ENCODE measurements around the gene PPP6R2. TPM values are rescaled to one million over a fixed set of nuclear protein-coding genes. Genes with fewer than 3 reads are reported as not detected.

The PPP6R2 gene
- polyA plus RNA-seq, 1 donor from 2014 or later = 85.4 TPM

DNA sequence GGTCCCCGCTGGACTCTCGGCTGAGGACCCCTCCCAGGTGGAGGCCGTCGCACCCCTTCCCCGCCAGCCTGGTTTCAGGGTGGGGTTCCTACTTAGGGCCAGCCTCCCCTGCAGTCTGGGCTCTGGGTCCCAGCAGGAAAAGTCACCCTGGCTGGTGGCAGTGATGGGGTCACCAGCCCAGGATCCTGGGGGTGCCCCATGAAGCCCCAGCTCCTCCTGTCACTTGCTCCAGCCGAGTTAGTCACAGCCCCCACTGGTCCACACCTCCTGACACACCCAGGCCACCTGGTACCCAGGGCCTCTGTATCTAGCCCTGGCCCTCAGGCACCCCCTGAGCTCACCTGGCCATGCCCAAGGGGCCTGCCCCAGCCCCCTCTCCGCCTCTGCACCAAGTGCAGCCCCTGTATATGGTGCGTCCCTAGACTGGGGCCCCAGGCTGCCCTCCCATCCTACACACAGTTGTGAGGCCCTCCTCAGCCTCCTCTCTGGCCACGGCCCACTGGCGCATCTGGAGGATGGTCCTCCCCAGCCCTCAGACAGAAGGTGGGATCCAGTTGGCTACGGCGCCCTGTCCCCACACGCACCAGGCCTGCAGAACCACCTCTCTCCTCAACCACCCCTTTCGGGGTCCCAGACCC is 42.4 kb upstream of the PPP6R2 start:
- H4K20me1 ChIP-seq (ENCODE audit: insufficient read depth) = peaks cover 10% of the 10 kb centered on the region
- H3K9me2 ChIP-seq (ENCODE audit: insufficient read depth, low read length) = no peaks in the 10 kb centered on the region
- no peaks in the 10 kb centered on the region for H3K36me3 ChIP-seq (ENCODE audit: insufficient read depth, low read length)
- no peaks in the 10 kb centered on the region for H3K9me3 ChIP-seq (ENCODE audit: low read length)
- H3K27me3 ChIP-seq (ENCODE audit: insufficient read depth, low read depth, low read length) = no peaks in the 10 kb centered on the region
- no peaks in the 10 kb centered on the region for H3F3A ChIP-seq (ENCODE audit: insufficient read depth, low read length, poor library complexity, severe bottlenecking)
- no peak overlapping the region for H2AFZ ChIP-seq (ENCODE audit: low read depth, low read length)
- TF ChIP-seq RAD21 (conservative IDR thresholded peaks at IDR 0.05) (no peak), EP300 (conservative IDR thresholded peaks at IDR 0.05; ENCODE audit: poor library complexity, severe bottlenecking) (no peak), POLR2AphosphoS5 (IDR thresholded peaks at IDR 0.05) (no peak), TAF1 (IDR thresholded peaks at IDR 0.05; ENCODE audit: low read depth) (no peak), SMC3 (conservative IDR thresholded peaks at IDR 0.05; ENCODE audit: poor library complexity) (no peak)
- TF ChIP-seq, protein P1, sequence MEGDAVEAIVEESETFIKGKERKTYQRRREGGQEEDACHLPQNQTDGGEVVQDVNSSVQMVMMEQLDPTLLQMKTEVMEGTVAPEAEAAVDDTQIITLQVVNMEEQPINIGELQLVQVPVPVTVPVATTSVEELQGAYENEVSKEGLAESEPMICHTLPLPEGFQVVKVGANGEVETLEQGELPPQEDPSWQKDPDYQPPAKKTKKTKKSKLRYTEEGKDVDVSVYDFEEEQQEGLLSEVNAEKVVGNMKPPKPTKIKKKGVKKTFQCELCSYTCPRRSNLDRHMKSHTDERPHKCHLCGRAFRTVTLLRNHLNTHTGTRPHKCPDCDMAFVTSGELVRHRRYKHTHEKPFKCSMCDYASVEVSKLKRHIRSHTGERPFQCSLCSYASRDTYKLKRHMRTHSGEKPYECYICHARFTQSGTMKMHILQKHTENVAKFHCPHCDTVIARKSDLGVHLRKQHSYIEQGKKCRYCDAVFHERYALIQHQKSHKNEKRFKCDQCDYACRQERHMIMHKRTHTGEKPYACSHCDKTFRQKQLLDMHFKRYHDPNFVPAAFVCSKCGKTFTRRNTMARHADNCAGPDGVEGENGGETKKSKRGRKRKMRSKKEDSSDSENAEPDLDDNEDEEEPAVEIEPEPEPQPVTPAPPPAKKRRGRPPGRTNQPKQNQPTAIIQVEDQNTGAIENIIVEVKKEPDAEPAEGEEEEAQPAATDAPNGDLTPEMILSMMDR (IDR thresholded peaks at IDR 0.05; ENCODE audit: poor library complexity, severe bottlenecking) = no peak
- H3K9ac ChIP-seq (ENCODE audit: low read length) = no peak overlapping the region
- peak overlapping the region; percentile 51 for H3K4me3 ChIP-seq (ENCODE audit: low read length)
- H3K79me2 ChIP-seq (replicated peaks; ENCODE audit: insufficient read depth, low read length) = peaks cover 74% of the 10 kb centered on the region
- H3K4me2 ChIP-seq (ENCODE audit: low read length) = no peak overlapping the region
- no peak overlapping the region for H3K27ac ChIP-seq (ENCODE audit: low read length)

DNA sequence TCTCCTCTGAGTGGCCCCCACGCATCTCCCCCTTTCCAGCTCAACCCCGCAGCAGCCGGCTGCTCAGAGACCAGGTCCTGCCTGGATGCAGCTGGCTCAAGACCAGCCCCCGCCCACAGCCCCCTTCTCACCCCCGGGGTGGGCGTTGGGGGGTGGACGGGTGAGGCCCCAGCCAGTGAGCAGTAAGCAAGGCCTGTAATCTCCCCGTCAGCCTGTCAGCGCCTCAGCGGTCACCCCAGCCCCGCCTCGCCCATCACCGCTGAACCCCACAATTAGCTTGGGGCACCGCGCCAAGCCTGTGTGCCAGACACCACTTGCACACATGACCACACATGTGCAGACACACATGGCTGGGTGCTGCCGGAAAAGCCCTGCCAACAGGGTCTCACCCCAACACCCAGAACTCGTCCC is 41.5 kb upstream of the PPP6R2 start:
- H3F3A ChIP-seq (ENCODE audit: insufficient read depth, low read length, poor library complexity, severe bottlenecking) = no peaks in the 10 kb centered on the region
- no peak overlapping the region for H3K4me2 ChIP-seq (ENCODE audit: low read length)
- no peaks in the 10 kb centered on the region for H3K9me2 ChIP-seq (ENCODE audit: insufficient read depth, low read length)
- no peak overlapping the region for H2AFZ ChIP-seq (ENCODE audit: low read depth, low read length)
- TF ChIP-seq TAF1 (IDR thresholded peaks at IDR 0.05; ENCODE audit: low read depth) (no peak), EP300 (conservative IDR thresholded peaks at IDR 0.05; ENCODE audit: poor library complexity, severe bottlenecking) (no peak), RAD21 (conservative IDR thresholded peaks at IDR 0.05) (no peak)
- H3K27ac ChIP-seq (ENCODE audit: low read length) = no peak overlapping the region
- H3K36me3 ChIP-seq (ENCODE audit: insufficient read depth, low read length) = no peaks in the 10 kb centered on the region
- no peak overlapping the region for H3K9ac ChIP-seq (ENCODE audit: low read length)
- peaks cover 78% of the 10 kb centered on the region for H3K79me2 ChIP-seq (replicated peaks; ENCODE audit: insufficient read depth, low read length)
- H3K4me3 ChIP-seq (ENCODE audit: low read length) = no peak overlapping the region
- H4K20me1 ChIP-seq (ENCODE audit: insufficient read depth) = peaks cover 10% of the 10 kb centered on the region
- H3K9me3 ChIP-seq (ENCODE audit: low read length) = no peaks in the 10 kb centered on the region
- H3K27me3 ChIP-seq (ENCODE audit: insufficient read depth, low read depth, low read length) = no peaks in the 10 kb centered on the region

DNA sequence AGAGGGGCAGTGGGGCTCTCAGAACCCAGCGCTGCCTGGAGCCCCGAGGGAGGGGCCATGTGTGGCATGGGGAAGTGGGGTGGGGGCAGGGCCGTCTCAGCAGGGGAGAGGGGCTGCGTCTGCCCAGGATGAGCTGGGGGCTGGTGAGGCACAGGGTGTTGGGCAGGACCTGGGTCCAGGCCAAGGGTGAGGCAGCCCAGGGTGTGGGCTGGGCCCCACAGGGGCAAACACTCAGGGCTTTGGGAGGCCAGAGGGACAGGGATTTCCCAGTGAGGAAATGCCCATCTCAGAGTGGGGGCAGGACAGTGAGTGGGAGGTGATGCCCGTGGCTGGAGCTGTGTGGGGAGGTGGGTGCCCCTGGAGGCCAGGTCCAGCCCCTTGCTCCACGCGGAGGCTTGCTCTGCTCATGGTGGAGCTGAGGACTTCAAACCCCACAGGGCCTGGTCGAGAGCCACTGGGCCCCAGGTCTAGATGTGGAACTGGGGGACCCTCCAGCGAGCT is 41.0 kb upstream of the PPP6R2 start:
- H3K9ac ChIP-seq (ENCODE audit: low read length) = no peak overlapping the region
- no peak overlapping the region for H2AFZ ChIP-seq (ENCODE audit: low read depth, low read length)
- no peaks in the 10 kb centered on the region for H3K9me3 ChIP-seq (ENCODE audit: low read length)
- TF ChIP-seq EP300 (conservative IDR thresholded peaks at IDR 0.05; ENCODE audit: poor library complexity, severe bottlenecking) (no peak), SMC3 (conservative IDR thresholded peaks at IDR 0.05; ENCODE audit: poor library complexity) (no peak), TAF1 (IDR thresholded peaks at IDR 0.05; ENCODE audit: low read depth) (no peak)
- H3K9me2 ChIP-seq (ENCODE audit: insufficient read depth, low read length) = no peaks in the 10 kb centered on the region
- H3K27me3 ChIP-seq (ENCODE audit: insufficient read depth, low read depth, low read length) = no peaks in the 10 kb centered on the region
- peaks cover 78% of the 10 kb centered on the region for H3K79me2 ChIP-seq (replicated peaks; ENCODE audit: insufficient read depth, low read length)
- no peaks in the 10 kb centered on the region for H3F3A ChIP-seq (ENCODE audit: insufficient read depth, low read length, poor library complexity, severe bottlenecking)
- H3K27ac ChIP-seq (ENCODE audit: low read length) = no peak overlapping the region
- H3K36me3 ChIP-seq (ENCODE audit: insufficient read depth, low read length) = no peaks in the 10 kb centered on the region
- no peak overlapping the region for H3K4me3 ChIP-seq (ENCODE audit: low read length)
- H4K20me1 ChIP-seq (ENCODE audit: insufficient read depth) = peaks cover 10% of the 10 kb centered on the region
- no peak overlapping the region for H3K4me2 ChIP-seq (ENCODE audit: low read length)

DNA sequence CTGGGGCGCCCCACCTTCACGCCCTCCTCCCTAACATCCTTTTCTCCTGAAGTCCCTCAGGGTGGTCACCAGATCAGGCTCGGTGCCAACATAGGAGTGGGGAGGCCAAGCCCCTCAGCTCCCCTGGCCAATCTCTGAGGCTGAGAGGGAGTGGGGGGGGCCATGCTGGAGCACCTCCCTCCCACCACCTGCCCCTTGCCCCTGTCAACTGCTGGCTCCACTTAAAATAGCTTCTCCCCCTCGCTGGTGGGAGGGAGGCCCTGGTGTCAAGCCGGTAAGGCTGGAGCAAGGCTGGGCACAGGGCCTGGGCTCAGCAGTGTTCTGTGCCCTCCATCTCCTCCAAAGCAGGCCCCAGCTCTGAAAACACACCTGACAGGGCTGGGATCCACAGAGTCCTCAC is 40.6 kb upstream of the PPP6R2 start:
- Histone ChIP-seq H3K36me3 (ENCODE audit: insufficient read depth, low read length) (no peaks in the 10 kb centered on the region), H3K27ac (ENCODE audit: low read length) (no peak overlapping the region), H3K9me2 (ENCODE audit: insufficient read depth, low read length) (no peaks in the 10 kb centered on the region), H2AFZ (ENCODE audit: low read depth, low read length) (no peak overlapping the region), H4K20me1 (ENCODE audit: insufficient read depth) (peaks cover 7% of the 10 kb centered on the region), H3F3A (ENCODE audit: insufficient read depth, low read length, poor library complexity, severe bottlenecking) (no peaks in the 10 kb centered on the region), H3K27me3 (ENCODE audit: insufficient read depth, low read depth, low read length) (no peaks in the 10 kb centered on the region), H3K9me3 (ENCODE audit: low read length) (no peaks in the 10 kb centered on the region), H3K79me2 (replicated peaks; ENCODE audit: insufficient read depth, low read length) (peaks cover 76% of the 10 kb centered on the region), H3K4me2 (ENCODE audit: low read length) (no peak overlapping the region), H3K9ac (ENCODE audit: low read length) (no peak overlapping the region), H3K4me3 (ENCODE audit: low read length) (no peak overlapping the region)
- TF ChIP-seq MXI1 (conservative IDR thresholded peaks at IDR 0.05; ENCODE audit: poor library complexity, severe bottlenecking) = no peak
- no peak for TF ChIP-seq POLR2AphosphoS5 (IDR thresholded peaks at IDR 0.05)
- no peak for TF ChIP-seq SMC3 (conservative IDR thresholded peaks at IDR 0.05; ENCODE audit: poor library complexity)

Data from neural cell (in vitro differentiated cells).